ENCODE measurements around the gene POU2F3.

DNA sequence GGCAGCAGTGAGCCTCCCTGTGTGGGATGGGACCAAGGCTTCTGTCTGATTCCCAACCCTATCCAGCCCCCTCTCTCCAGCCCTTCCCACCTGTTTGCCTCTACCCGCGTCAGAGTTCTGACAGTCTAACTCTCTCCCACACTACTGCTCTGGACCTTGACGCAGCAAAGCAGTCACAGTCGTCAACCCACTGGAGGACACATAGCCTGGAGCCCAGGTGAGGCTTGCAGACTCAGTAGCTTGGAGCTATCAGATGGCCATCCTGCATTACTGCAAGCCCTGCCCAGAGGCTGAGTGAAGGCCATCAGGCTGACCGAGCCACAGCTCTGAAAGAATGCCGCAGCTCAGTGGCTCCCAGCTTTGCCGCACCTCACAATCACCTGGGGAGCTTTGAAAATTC lies 25.4 kb upstream of the POU2F3 start:
- no peak for TF ChIP-seq ZBTB7A (IDR thresholded peaks at IDR 0.05; ENCODE audit: low read depth)
- TF ChIP-seq CEBPB (IDR thresholded peaks at IDR 0.05): no peak
- TF ChIP-seq EGR1 (IDR thresholded peaks at IDR 0.05): no peak
- no peak for TF ChIP-seq RAD21 (IDR thresholded peaks at IDR 0.05; ENCODE audit: low read depth)
- TF ChIP-seq, protein P1, sequence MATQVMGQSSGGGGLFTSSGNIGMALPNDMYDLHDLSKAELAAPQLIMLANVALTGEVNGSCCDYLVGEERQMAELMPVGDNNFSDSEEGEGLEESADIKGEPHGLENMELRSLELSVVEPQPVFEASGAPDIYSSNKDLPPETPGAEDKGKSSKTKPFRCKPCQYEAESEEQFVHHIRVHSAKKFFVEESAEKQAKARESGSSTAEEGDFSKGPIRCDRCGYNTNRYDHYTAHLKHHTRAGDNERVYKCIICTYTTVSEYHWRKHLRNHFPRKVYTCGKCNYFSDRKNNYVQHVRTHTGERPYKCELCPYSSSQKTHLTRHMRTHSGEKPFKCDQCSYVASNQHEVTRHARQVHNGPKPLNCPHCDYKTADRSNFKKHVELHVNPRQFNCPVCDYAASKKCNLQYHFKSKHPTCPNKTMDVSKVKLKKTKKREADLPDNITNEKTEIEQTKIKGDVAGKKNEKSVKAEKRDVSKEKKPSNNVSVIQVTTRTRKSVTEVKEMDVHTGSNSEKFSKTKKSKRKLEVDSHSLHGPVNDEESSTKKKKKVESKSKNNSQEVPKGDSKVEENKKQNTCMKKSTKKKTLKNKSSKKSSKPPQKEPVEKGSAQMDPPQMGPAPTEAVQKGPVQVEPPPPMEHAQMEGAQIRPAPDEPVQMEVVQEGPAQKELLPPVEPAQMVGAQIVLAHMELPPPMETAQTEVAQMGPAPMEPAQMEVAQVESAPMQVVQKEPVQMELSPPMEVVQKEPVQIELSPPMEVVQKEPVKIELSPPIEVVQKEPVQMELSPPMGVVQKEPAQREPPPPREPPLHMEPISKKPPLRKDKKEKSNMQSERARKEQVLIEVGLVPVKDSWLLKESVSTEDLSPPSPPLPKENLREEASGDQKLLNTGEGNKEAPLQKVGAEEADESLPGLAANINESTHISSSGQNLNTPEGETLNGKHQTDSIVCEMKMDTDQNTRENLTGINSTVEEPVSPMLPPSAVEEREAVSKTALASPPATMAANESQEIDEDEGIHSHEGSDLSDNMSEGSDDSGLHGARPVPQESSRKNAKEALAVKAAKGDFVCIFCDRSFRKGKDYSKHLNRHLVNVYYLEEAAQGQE (IDR thresholded peaks at IDR 0.05; ENCODE audit: low read depth): no peak
- TF ChIP-seq, protein P2, sequence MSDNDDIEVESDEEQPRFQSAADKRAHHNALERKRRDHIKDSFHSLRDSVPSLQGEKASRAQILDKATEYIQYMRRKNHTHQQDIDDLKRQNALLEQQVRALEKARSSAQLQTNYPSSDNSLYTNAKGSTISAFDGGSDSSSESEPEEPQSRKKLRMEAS (IDR thresholded peaks at IDR 0.05): no peak
- TF ChIP-seq EP300 (IDR thresholded peaks at IDR 0.05; ENCODE audit: borderline replicate concordance): no peak
- no peak for TF ChIP-seq TAF1 (IDR thresholded peaks at IDR 0.05; ENCODE audit: low read depth)
- no peak for TF ChIP-seq YY1 (IDR thresholded peaks at IDR 0.05; ENCODE audit: low read depth)
- no peak for TF ChIP-seq FOXM1 (IDR thresholded peaks at IDR 0.05; ENCODE audit: borderline replicate concordance, low read depth)
- no peak for TF ChIP-seq CREB1 (IDR thresholded peaks at IDR 0.05; ENCODE audit: low read depth)
- no peak for TF ChIP-seq TEAD4 (IDR thresholded peaks at IDR 0.05)
- TF ChIP-seq, protein P3, sequence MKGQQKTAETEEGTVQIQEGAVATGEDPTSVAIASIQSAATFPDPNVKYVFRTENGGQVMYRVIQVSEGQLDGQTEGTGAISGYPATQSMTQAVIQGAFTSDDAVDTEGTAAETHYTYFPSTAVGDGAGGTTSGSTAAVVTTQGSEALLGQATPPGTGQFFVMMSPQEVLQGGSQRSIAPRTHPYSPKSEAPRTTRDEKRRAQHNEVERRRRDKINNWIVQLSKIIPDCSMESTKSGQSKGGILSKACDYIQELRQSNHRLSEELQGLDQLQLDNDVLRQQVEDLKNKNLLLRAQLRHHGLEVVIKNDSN (IDR thresholded peaks at IDR 0.05): no peak
